Activated naive CD4-positive, alpha-beta T cell treated with anti-CD3 and anti-CD28 coated beads, Interleukin-2, amount 50 U/mL, for 24 hours (primary cell): ENCODE data around the gene SLC9A3.

Experiments used
- H3K27ac Mint-ChIP-seq: one replicate; pipeline ENCODE4 v1.8.0; 2021; ENCODE audit warnings: mild to moderate bottlenecking, mixed read lengths
- H3K27me3 Mint-ChIP-seq: one replicate; pipeline ENCODE4 v1.8.0; 2021; ENCODE audit warnings: mixed read lengths
- H3K36me3 Mint-ChIP-seq: one replicate; pipeline ENCODE4 v1.8.0; 2021; ENCODE audit warnings: mixed read lengths
- H3K4me1 Mint-ChIP-seq: one replicate; pipeline ENCODE4 v1.8.0; 2021; ENCODE audit warnings: mixed read lengths
- H3K4me3 Mint-ChIP-seq: one replicate; pipeline ENCODE4 v1.8.0; 2021; ENCODE audit warnings: mild to moderate bottlenecking, mixed read lengths
- H3K9me3 Mint-ChIP-seq: one replicate; pipeline ENCODE4 v1.8.0; 2021; ENCODE audit warnings: mixed read lengths

The SLC9A3 gene

GRCh38 chr5:525916-526315, 1.7 kb upstream of the SLC9A3 start:
- H3K27me3 Mint-ChIP-seq: peaks cover 47% of the 10 kb centered on the region
- H3K4me3 Mint-ChIP-seq: no peak overlapping the region
- H3K36me3 Mint-ChIP-seq: no peaks in the 10 kb centered on the region

GRCh38 chr5:524973-525761, 918 bp upstream of the SLC9A3 start:
- Mint-ChIP-seq H3K4me1 (peaks cover 38% of the 10 kb centered on the region), H3K36me3 (no peaks in the 10 kb centered on the region), H3K27me3 (peaks cover 42% of the 10 kb centered on the region), H3K4me3 (peak overlapping the region; percentile 63), H3K27ac (no peak overlapping the region), H3K9me3 (no peaks in the 10 kb centered on the region)

More at GRCh38 chr5:525916-526315, 1.7 kb upstream of the SLC9A3 start:
- H3K9me3 Mint-ChIP-seq: no peaks in the 10 kb centered on the region
- H3K27ac Mint-ChIP-seq: no peak overlapping the region
- H3K4me1 Mint-ChIP-seq: peaks cover 40% of the 10 kb centered on the region

DNA sequence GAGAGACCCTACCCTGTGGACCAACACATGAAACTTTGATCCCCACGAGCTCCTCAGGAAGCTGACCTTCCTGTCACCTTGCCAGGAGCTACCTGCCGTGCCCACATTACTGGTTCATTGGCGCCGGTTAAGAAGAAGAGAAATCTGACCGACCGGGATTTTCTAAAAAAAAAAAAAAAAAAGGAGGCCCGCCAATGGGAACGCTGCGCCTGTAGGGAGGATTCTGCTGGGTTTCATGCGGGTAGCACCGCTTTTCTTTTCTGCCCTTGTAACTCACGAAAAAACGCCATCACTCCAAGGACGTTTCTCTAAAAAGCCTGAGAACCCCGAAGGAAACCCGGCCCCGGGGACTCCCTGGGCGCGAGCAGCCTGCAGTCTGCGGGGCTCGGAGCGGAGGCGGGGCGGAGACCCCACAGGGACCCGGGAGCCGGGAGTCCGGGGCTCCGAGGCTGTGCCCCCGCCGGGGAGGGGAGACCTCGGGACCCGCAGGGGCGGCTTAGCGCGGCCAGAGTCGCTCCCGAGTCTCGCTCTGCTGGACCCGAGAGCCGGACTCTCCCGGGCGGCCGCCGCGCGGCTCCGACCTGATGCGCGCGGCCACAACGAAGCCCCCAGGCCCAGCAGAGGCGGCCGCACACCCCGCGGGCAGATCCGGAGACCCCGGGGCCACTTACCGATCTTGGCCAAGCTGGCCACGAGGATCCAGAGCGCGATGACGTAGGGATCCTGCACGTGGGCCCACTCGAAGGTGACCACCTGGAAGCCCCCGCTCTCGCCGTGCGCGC, 617 bp downstream of the SLC9A3 start:
- Mint-ChIP-seq H3K27me3 (peaks cover 33% of the 10 kb centered on the region), H3K36me3 (no peaks in the 10 kb centered on the region), H3K4me1 (peaks cover 24% of the 10 kb centered on the region), H3K9me3 (no peaks in the 10 kb centered on the region), H3K27ac (no peak overlapping the region), H3K4me3 (peak overlapping the region; percentile 7)

- no peak overlapping the region for H3K27ac Mint-ChIP-seq
- H3K36me3 Mint-ChIP-seq: no peaks in the 10 kb centered on the region
- H3K4me3 Mint-ChIP-seq: no peak overlapping the region
- H3K4me1 Mint-ChIP-seq: peaks cover 24% of the 10 kb centered on the region
- peaks cover 33% of the 10 kb centered on the region for H3K27me3 Mint-ChIP-seq
- no peaks in the 10 kb centered on the region for H3K9me3 Mint-ChIP-seq
Measured at GRCh38 chr5:522899-523440, 1.3 kb downstream of the SLC9A3 start.

- no peak overlapping the region for H3K27ac Mint-ChIP-seq
- H3K9me3 Mint-ChIP-seq: no peaks in the 10 kb centered on the region
- peaks cover 18% of the 10 kb centered on the region for H3K4me1 Mint-ChIP-seq
- H3K36me3 Mint-ChIP-seq: no peaks in the 10 kb centered on the region
- peaks cover 34% of the 10 kb centered on the region for H3K27me3 Mint-ChIP-seq
- H3K4me3 Mint-ChIP-seq: no peak overlapping the region
Measured at GRCh38 chr5:522116-522515, 2.1 kb downstream of the SLC9A3 start.

DNA sequence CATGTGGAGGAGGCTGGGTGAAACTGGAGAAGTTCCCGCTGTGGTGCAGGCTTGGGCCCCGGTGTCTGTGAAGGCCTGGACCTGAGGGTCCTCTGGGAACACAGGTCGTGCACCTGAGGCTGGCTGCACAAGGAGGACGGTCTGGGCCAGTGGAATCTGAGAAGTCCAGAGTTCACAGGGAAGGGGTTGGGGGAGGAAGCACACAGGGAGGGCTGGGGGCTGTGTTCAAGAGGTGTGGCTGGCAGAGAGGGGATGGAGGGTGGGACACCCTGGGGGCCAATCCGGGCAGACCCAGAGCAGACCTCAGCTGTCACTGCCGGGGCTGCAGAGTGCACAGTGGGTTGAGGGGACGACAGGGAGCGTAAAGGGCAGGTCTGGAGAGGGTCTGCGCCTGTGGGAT, 2.6 kb downstream of the SLC9A3 start:
- Mint-ChIP-seq H3K9me3 (no peaks in the 10 kb centered on the region), H3K27ac (no peak overlapping the region), H3K4me3 (no peak overlapping the region), H3K36me3 (no peaks in the 10 kb centered on the region), H3K27me3 (peaks cover 33% of the 10 kb centered on the region), H3K4me1 (peaks cover 15% of the 10 kb centered on the region)

DNA sequence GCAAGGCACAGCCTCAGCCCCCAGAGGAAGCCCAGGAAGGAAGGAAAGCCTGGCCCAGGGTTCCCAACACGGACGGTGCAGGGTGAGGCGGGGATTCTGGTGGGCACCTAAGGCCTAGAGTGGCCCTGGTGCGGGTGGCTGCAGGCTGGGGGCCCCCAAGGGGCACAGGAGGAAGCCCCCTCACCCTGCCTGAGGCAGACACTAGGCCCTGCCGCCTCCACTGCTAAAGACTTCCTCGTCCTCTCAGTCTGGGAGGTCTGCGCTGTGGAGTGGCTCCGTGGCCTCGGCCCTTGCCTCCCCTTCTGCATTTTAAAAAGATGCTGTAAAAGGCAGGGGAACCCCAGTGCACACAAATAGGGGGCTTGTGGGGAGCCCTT, 3.4 kb downstream of the SLC9A3 start:
- Mint-ChIP-seq H3K4me1 (peaks cover 15% of the 10 kb centered on the region), H3K36me3 (no peaks in the 10 kb centered on the region), H3K27me3 (peaks cover 28% of the 10 kb centered on the region), H3K9me3 (no peaks in the 10 kb centered on the region), H3K4me3 (no peak overlapping the region), H3K27ac (no peak overlapping the region)

GRCh38 chr5:520196-520849, 3.9 kb downstream of the SLC9A3 start:
- no peak overlapping the region for H3K27ac Mint-ChIP-seq
- H3K27me3 Mint-ChIP-seq: peaks cover 22% of the 10 kb centered on the region
- H3K9me3 Mint-ChIP-seq: no peaks in the 10 kb centered on the region
- H3K4me3 Mint-ChIP-seq: no peak overlapping the region
- peaks cover 11% of the 10 kb centered on the region for H3K4me1 Mint-ChIP-seq
- no peaks in the 10 kb centered on the region for H3K36me3 Mint-ChIP-seq

DNA sequence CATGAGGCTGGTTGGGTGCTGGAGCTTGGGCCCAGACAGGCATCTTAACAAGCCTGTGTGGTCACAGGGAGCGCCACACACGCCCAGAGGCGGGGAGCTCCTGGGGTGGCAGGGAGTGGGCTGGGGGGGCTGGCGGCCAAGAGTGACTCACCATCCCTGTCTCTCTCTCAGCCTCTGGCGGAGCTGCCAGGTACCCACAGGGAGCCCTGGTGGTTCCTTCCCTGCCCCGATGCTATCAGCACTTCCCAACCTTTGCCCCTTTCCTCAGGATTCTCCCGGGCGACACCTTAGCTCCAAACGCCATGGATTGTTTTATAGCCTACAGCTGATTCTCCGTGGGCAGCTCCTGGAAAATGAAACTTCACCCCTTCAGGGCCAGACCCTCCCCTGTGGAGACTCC, 5.5 kb downstream of the SLC9A3 start:
- Mint-ChIP-seq H3K9me3 (no peaks in the 10 kb centered on the region), H3K27me3 (peaks cover 19% of the 10 kb centered on the region), H3K4me1 (peaks cover 5% of the 10 kb centered on the region), H3K4me3 (no peak overlapping the region), H3K27ac (no peak overlapping the region), H3K36me3 (no peaks in the 10 kb centered on the region)

- no peaks in the 10 kb centered on the region for H3K4me1 Mint-ChIP-seq
- H3K4me3 Mint-ChIP-seq: no peak overlapping the region
- H3K9me3 Mint-ChIP-seq: no peaks in the 10 kb centered on the region
- no peak overlapping the region for H3K27ac Mint-ChIP-seq
- H3K36me3 Mint-ChIP-seq: no peaks in the 10 kb centered on the region
- peaks cover 15% of the 10 kb centered on the region for H3K27me3 Mint-ChIP-seq
Measured at GRCh38 chr5:517535-518100, 6.6 kb downstream of the SLC9A3 start.

- Mint-ChIP-seq H3K4me1 (no peaks in the 10 kb centered on the region), H3K9me3 (no peaks in the 10 kb centered on the region), H3K27ac (no peak overlapping the region), H3K27me3 (peaks cover 15% of the 10 kb centered on the region), H3K4me3 (no peak overlapping the region), H3K36me3 (no peaks in the 10 kb centered on the region)
Measured at GRCh38 chr5:516980-517379, 7.3 kb downstream of the SLC9A3 start.

- H3K9me3 Mint-ChIP-seq: no peaks in the 10 kb centered on the region
- no peaks in the 10 kb centered on the region for H3K36me3 Mint-ChIP-seq
- peaks cover 12% of the 10 kb centered on the region for H3K27me3 Mint-ChIP-seq
- no peak overlapping the region for H3K4me3 Mint-ChIP-seq
- H3K4me1 Mint-ChIP-seq: no peaks in the 10 kb centered on the region
- no peak overlapping the region for H3K27ac Mint-ChIP-seq
Measured at GRCh38 chr5:516338-516925, 7.8 kb downstream of the SLC9A3 start.

DNA sequence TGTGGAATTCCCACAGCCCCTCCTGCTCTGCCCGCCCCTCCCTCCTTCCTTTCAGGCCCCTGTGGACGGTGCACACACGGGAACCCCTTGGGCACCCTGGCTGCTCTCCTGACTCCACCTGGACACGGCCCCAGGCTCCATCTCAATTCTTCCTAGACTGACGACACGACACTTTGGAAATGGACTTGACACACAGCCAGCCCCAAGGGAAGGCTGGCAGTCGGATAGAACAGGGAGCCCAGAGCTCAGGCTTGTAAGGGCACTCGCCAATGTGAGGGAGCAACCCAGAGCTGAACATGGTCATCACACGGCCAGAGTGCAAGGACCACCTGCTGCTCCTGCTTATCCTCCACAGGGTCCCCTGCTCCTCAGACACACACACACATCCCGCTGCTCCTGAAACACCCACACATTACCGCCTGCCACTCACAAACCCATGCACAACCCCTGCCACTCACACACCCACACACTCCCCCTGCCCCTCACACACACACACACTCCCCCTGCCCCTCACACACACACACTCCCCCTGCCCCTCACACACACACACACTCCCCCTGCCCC, 8.9 kb downstream of the SLC9A3 start:
- no peak overlapping the region for H3K4me3 Mint-ChIP-seq
- H3K9me3 Mint-ChIP-seq: no peaks in the 10 kb centered on the region
- H3K4me1 Mint-ChIP-seq: no peaks in the 10 kb centered on the region
- no peak overlapping the region for H3K27ac Mint-ChIP-seq
- no peaks in the 10 kb centered on the region for H3K36me3 Mint-ChIP-seq
- peaks cover 9% of the 10 kb centered on the region for H3K27me3 Mint-ChIP-seq

DNA sequence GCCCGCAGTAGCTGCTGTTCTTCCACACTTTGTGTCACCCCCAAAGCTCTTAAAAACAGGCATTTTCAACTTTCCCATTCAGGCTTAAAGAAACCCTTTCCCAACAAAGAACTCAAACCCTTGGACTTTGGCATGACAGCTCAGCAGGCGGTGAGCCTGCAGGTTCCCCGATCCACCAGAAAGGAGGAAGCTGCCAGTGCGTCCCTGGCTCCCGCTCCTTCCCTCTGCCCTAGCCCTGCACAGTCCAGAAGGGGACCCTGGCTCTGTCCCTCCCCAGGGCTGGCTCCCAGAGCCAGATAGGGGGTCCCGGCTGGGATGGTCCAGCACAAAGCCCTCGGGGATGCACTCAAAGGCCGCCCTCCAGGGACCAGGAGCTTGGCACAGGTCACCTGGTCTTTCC, 9.6 kb downstream of the SLC9A3 start:
- Mint-ChIP-seq H3K4me3 (no peak overlapping the region), H3K27ac (no peak overlapping the region), H3K4me1 (no peaks in the 10 kb centered on the region), H3K27me3 (peaks cover 9% of the 10 kb centered on the region), H3K36me3 (no peaks in the 10 kb centered on the region), H3K9me3 (no peaks in the 10 kb centered on the region)

DNA sequence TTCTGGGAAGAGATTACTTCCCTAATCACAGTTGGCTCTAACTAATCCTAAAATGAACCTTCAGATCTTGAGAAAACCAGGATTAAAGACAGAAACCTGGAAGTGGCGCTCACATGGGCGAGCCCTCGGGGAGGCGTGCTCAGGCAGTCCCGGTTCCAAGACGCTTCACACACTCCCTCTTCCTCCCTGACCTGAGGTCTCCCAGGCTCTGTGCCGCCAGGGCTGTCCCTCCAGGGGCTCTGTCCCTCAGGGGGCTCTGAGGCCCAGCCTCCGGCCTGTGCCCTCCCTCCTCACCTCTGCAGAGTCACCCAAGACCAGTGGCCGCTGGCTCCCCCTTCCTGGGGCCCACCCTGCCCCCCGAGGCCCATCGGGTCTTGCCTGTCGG, 10.2 kb downstream of the SLC9A3 start:
- no peaks in the 10 kb centered on the region for H3K36me3 Mint-ChIP-seq
- H3K9me3 Mint-ChIP-seq: no peaks in the 10 kb centered on the region
- no peak overlapping the region for H3K27ac Mint-ChIP-seq
- no peaks in the 10 kb centered on the region for H3K4me1 Mint-ChIP-seq
- H3K27me3 Mint-ChIP-seq: peaks cover 9% of the 10 kb centered on the region
- H3K4me3 Mint-ChIP-seq: no peak overlapping the region
